GM23248 (cell line): ENCODE data around the gene SPAG17.

Experiments used
- EZH2 ChIP-seq: fragments of 200-600 bp; sonication (generic); IDR thresholded peaks from 2 replicates; pipeline ENCODE4 v1.6.1; 2018; ENCODE audit warnings: antibody characterized with exemption, mild to moderate bottlenecking; ENCODE audit not compliant: insufficient read depth, poor library complexity, severe bottlenecking
- EZH2phosphoT487 ChIP-seq: fragments of 200-600 bp; sonication (generic); IDR thresholded peaks from 2 replicates; pipeline ENCODE4 v1.6.1; 2018; ENCODE audit warnings: antibody characterized with exemption, moderate library complexity, mild to moderate bottlenecking, low read depth; ENCODE audit not compliant: insufficient read depth

GRCh38 chr1:118082984-118083383 lies 102.0 kb downstream of the SPAG17 start:
- TF ChIP-seq EZH2 (no peak), EZH2phosphoT487 (no peak)
